Lower leg skin (tissue), 4 donors: ENCODE data around the gene TBKBP1. TPM values are rescaled to one million over a fixed set of nuclear protein-coding genes. Genes with fewer than 3 reads are reported as not detected.

Source experiments
- DNase-seq, 2 donors: peaks; one replicate each; pipeline ENCODE4 v3.0.0-alpha.2; 2019; ENCODE audit warnings: low spot score in 2 of 2
- H3K4me3 ChIP-seq: fragments of 200-600 bp; sonication (generic); 2 replicates; pipeline ENCODE4 v1.5.1; 2017; ENCODE audit warnings: mild to moderate bottlenecking, low read depth; ENCODE audit not compliant: poor library complexity, severe bottlenecking
- POLR2A ChIP-seq, 2 donors: fragments of 450-650 bp; IDR thresholded peaks; one replicate each; pipeline ENCODE4 v1.6.1; 2016 to 2017; ENCODE audit warnings: antibody characterized with exemption in 2 of 2, mild to moderate bottlenecking in 1 of 2, moderate library complexity in 1 of 2
- WGBS, 2 donors: methylation state at CpG; one replicate each; pipeline ENCODE4 v1.1.5; 2018; 5-methylcytosine and 5-hydroxymethylcytosine counted together
- intact Hi-C: fragments of 100-400 bp; cut with DNase I; formaldehyde crosslinking; loops from one replicate; pipeline ENCODE4 v1.15.0; 2023; ENCODE audit warnings: low total_unique reads
- total RNA-seq, 4 donors: library from RNA; depleted of rRNA; stranded (reverse); fragments of >200 nt; gene quantifications; one replicate each; pipeline ENCODE4 v1.1.0, GENCODE V29; 2016
- TF ChIP-seq, protein P1 (sequence below), 3 donors: fragments of 450-650 bp; IDR thresholded peaks; one replicate each; pipeline ENCODE4 v1.5.1; 2016; ENCODE audit warnings: antibody characterized with exemption in 3 of 3, mild to moderate bottlenecking in 3 of 3, moderate library complexity in 2 of 3

TBKBP1 gene
- total RNA-seq, 4 donors from 2014 or later, result 7.1 to 14.7 (median 9.3) TPM

DNA sequence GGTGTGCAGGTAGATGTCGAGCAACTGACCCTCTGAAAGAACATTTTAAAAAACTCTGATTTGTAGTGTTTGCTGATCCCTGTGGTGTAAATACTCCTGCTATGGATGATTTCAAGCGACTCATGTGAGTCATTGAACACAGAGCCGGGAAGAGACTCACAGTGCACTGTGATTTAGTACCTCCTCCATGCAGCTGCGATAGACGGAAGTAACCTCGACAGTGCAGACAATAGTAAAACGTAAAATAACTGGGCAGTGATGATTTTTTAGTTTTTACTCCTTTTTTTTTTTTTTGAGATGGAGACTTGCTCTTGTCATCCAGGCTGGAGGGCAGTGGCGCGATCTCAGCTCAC is 47.8 kb downstream of the TBKBP1 start:
- WGBS, 2 donors, result 78 to 86% methylated on average over 9 of the region's 9 CpGs
- intact Hi-C loops, result no loop called here
- H3K4me3 ChIP-seq, result no peak overlapping the region
- DNase-seq, result no peak
- no peak for TF ChIP-seq POLR2A (IDR thresholded peaks at IDR 0.05)
- TF ChIP-seq, protein P1, sequence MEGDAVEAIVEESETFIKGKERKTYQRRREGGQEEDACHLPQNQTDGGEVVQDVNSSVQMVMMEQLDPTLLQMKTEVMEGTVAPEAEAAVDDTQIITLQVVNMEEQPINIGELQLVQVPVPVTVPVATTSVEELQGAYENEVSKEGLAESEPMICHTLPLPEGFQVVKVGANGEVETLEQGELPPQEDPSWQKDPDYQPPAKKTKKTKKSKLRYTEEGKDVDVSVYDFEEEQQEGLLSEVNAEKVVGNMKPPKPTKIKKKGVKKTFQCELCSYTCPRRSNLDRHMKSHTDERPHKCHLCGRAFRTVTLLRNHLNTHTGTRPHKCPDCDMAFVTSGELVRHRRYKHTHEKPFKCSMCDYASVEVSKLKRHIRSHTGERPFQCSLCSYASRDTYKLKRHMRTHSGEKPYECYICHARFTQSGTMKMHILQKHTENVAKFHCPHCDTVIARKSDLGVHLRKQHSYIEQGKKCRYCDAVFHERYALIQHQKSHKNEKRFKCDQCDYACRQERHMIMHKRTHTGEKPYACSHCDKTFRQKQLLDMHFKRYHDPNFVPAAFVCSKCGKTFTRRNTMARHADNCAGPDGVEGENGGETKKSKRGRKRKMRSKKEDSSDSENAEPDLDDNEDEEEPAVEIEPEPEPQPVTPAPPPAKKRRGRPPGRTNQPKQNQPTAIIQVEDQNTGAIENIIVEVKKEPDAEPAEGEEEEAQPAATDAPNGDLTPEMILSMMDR (IDR thresholded peaks at IDR 0.05), result no peak

DNA sequence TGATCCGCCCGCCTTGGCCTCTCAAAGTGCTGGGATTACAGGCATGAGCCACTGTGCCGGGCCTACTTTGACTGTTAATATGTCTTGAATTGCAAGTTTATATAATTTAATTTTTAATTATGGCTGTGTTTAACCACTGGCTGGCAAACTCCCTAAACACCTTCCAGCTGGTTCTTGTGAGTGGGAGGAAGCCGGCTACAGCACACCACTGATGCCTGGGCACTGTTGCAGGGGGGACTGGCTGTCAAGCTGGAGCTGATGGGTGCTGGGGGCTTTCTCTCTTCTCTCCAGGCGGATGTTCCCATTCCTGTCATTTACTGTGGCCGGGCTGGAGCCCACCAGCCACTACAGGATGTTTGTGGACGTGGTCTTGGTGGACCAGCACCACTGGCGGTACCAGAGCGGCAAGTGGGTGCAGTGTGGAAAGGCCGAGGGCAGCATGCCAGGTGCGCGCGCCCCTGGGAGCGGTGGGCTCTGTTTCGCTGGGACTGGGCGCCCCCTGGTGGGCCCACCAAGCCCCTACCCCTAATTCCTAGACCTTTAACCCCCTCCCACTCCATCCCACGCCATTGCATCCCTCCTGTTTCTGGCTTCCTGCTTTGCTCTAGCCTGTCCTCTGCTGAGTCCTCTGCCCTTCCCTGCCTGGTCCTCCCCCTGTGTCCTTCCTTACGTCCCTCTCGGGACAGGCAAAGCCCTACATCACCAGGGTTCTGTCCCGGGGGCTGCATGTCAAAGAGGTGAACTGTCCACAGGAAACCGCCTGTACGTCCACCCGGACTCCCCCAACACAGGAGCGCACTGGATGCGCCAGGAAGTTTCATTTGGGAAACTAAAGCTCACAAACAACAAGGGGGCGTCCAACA is 48.6 kb downstream of the TBKBP1 start:
- whole genome bisulfite sequencing, 2 donors, result 29 to 31% methylated on average over 26 of the region's 26 CpGs
- H3K4me3 ChIP-seq, result no peak overlapping the region
- no peak for DNase-seq
- TF ChIP-seq, protein P1 (IDR thresholded peaks at IDR 0.05), result no peak
- no peak for TF ChIP-seq POLR2A (IDR thresholded peaks at IDR 0.05)
- intact Hi-C loops, result no loop called here

DNA sequence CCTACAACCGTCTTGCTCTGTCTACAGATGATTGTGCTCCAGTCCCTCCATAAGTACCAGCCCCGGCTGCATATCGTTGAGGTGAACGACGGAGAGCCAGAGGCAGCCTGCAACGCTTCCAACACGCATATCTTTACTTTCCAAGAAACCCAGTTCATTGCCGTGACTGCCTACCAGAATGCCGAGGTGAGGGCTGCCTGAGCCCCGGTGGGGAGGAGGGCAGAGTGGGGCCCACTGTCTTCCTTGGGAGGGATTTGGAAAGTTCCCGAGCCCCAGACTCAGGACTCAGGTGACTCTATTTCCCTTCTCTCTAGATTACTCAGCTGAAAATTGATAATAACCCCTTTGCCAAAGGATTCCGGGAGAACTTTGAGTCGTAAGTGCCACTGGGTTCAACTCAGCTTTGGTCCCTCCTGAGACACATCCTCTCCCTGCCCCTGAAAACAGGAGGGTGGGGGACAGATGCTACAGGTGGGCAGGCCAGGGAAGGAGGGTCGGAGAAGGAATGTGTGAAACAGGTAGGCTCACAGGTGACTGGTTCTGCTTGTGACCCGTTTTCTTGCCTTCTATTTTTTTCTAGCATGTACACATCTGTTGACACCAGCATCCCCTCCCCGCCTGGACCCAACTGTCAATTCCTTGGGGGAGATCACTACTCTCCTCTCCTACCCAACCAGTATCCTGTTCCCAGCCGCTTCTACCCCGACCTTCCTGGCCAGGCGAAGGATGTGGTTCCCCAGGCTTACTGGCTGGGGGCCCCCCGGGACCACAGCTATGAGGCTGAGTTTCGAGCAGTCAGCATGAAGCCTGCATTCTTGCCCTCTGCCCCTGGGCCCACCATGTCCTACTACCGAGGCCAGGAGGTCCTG is 50.4 kb downstream of the TBKBP1 start:
- TF ChIP-seq, protein P1 (IDR thresholded peaks at IDR 0.05), result no peak
- TF ChIP-seq POLR2A (IDR thresholded peaks at IDR 0.05), result no peak
- 60 to 72% methylated on average over 21 to 22 of the region's 22 CpGs for WGBS, 2 donors
- H3K4me3 ChIP-seq, result no peak overlapping the region
- DNase-seq, result no peak
- intact Hi-C loops, result no loop called here

DNA sequence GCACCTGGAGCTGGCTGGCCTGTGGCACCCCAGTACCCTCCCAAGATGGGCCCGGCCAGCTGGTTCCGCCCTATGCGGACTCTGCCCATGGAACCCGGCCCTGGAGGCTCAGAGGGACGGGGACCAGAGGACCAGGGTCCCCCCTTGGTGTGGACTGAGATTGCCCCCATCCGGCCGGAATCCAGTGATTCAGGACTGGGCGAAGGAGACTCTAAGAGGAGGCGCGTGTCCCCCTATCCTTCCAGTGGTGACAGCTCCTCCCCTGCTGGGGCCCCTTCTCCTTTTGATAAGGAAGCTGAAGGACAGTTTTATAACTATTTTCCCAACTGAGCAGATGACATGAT is 51.0 kb downstream of the TBKBP1 start:
- H3K4me3 ChIP-seq, result no peak overlapping the region
- intact Hi-C loops, result no loop called here
- TF ChIP-seq POLR2A (IDR thresholded peaks at IDR 0.05), result no peak
- TF ChIP-seq, protein P1 (IDR thresholded peaks at IDR 0.05), result no peak
- 67 to 70% methylated on average over 10 of the region's 10 CpGs for WGBS, 2 donors
- DNase-seq, result no peak

DNA sequence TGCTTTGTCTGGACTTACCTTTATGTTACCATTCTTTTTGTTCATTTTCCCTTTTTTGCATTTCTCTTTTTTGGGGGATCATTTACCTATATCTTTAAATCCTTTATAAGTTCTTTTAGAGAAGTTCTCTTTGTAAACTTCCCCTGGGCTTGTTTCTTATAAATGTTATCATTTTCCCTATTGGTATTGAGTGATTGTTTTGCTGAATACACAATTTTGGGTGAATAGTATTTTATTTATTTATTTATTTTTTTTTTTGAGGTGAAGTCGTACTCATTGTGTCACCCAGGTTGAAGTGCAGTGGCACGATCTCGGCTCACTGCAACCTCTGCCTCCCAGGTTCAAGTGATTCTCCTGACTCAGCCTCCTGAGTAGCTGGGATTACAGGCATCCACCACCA is 57.5 kb downstream of the TBKBP1 start:
- no peak for TF ChIP-seq POLR2A (IDR thresholded peaks at IDR 0.05)
- TF ChIP-seq, protein P1 (IDR thresholded peaks at IDR 0.05), result no peak
- no peak overlapping the region for H3K4me3 ChIP-seq
- intact Hi-C loops, result no loop called here
- DNase-seq, result no peak
- 89 to 90% methylated on average over 3 of the region's 3 CpGs for WGBS, 2 donors
